ENCODE results near the gene TAS2R31. TPM values are rescaled to one million over a fixed set of nuclear protein-coding genes. Genes with fewer than 3 reads are reported as not detected.
"Not testable (repeated sequence)": the region's sequence is repeated elsewhere in the genome, so short reads cannot be mapped to it uniquely, and the experiment has no call there.

Gene TAS2R31
- total and polyA plus RNA-seq, 2 donors (not counting 1 experiment from before 2014, with no cell fraction given): 0.73 to 3.6 TPM

GRCh38 chr12:11059041-11059440, 27.8 kb upstream of the TAS2R31 start:
- Histone ChIP-seq H3K4me2 (ENCODE audit: extremely low read depth, insufficient read depth, low read length) (no peak overlapping the region), H3K79me2 (ENCODE audit: control insufficient read depth, insufficient read depth, low read length) (no peaks in the 10 kb centered on the region), H3K9me3 (ENCODE audit: control insufficient read depth, insufficient read depth, low read depth, low read length) (no peaks in the 10 kb centered on the region), H3K9ac (ENCODE audit: insufficient read depth, low read length) (no peak overlapping the region), H3K27me3 (ENCODE audit: control insufficient read depth, insufficient read depth, low read length) (no peaks in the 10 kb centered on the region), H3K4me3 (replicated peaks in 1 of 4; ENCODE audit: control extremely low read depth in 1 of 4, insufficient read depth in 1 of 4, low read depth in 3 of 4, low read length in 4 of 4) (no peak overlapping the region), H3K27ac (ENCODE audit: insufficient read depth, low read length) (no peak overlapping the region), H3K4me1 (ENCODE audit: control insufficient read depth, extremely low read depth, insufficient read depth, low read length) (no peaks in the 10 kb centered on the region), H3K36me3 (ENCODE audit: control insufficient read depth, insufficient read depth, low read length) (no peaks in the 10 kb centered on the region), H4K20me1 (ENCODE audit: control insufficient read depth, extremely low read depth, insufficient read depth, low read length) (no peaks in the 10 kb centered on the region), H2AFZ (ENCODE audit: low read length) (no peak overlapping the region)
- no peak for DNase-seq (ENCODE audit: low read depth in 2 of 2)
- TF ChIP-seq EZH2 (IDR thresholded peaks at IDR 0.05; ENCODE audit: low read length, missing control alignments): no peak
- TF ChIP-seq, protein P1, sequence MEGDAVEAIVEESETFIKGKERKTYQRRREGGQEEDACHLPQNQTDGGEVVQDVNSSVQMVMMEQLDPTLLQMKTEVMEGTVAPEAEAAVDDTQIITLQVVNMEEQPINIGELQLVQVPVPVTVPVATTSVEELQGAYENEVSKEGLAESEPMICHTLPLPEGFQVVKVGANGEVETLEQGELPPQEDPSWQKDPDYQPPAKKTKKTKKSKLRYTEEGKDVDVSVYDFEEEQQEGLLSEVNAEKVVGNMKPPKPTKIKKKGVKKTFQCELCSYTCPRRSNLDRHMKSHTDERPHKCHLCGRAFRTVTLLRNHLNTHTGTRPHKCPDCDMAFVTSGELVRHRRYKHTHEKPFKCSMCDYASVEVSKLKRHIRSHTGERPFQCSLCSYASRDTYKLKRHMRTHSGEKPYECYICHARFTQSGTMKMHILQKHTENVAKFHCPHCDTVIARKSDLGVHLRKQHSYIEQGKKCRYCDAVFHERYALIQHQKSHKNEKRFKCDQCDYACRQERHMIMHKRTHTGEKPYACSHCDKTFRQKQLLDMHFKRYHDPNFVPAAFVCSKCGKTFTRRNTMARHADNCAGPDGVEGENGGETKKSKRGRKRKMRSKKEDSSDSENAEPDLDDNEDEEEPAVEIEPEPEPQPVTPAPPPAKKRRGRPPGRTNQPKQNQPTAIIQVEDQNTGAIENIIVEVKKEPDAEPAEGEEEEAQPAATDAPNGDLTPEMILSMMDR (conservative IDR thresholded peaks at IDR 0.05 in 1 of 2, IDR thresholded peaks at IDR 0.05 in 1 of 2; ENCODE audit: low read depth in 1 of 2, low read length in 2 of 2): no peak

DNA sequence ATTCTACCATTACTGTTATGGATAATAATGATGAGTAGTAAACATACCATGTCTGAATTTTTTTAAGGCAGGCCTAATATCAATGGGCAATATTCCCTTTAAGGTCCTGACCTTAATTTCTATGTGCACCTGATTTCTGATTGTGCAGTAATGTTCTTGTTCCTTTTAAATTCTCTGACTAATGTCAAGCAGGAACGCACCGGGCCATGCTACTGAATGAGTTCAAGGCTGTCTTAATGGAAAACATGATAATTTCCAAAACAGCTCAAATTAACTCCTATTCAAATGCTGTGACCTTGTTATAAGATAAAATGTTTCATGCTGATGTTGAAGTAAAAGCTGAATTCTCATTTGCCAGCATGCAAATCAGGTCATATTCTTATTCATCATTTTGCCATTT, 24.1 kb upstream of the TAS2R31 start:
- no peaks in the 10 kb centered on the region for H3K79me2 ChIP-seq (ENCODE audit: control insufficient read depth, insufficient read depth, low read length)
- H3K4me3 ChIP-seq (replicated peaks in 1 of 4; ENCODE audit: control extremely low read depth in 1 of 4, insufficient read depth in 1 of 4, low read depth in 3 of 4, low read length in 4 of 4): no peak overlapping the region
- no peak overlapping the region for H2AFZ ChIP-seq (ENCODE audit: low read length)
- no peak for TF ChIP-seq EZH2 (IDR thresholded peaks at IDR 0.05; ENCODE audit: low read length, missing control alignments)
- TF ChIP-seq, protein P1 (conservative IDR thresholded peaks at IDR 0.05 in 1 of 2, IDR thresholded peaks at IDR 0.05 in 1 of 2; ENCODE audit: low read depth in 1 of 2, low read length in 2 of 2): no peak
- DNase-seq (ENCODE audit: low read depth in 2 of 2): no peak
- H3K27me3 ChIP-seq (ENCODE audit: control insufficient read depth, insufficient read depth, low read length): no peaks in the 10 kb centered on the region
- no peak overlapping the region for H3K9ac ChIP-seq (ENCODE audit: insufficient read depth, low read length)
- no peaks in the 10 kb centered on the region for H3K4me1 ChIP-seq (ENCODE audit: control insufficient read depth, extremely low read depth, insufficient read depth, low read length)
- H3K36me3 ChIP-seq (ENCODE audit: control insufficient read depth, insufficient read depth, low read length): no peaks in the 10 kb centered on the region
- no peaks in the 10 kb centered on the region for H3K9me3 ChIP-seq (ENCODE audit: control insufficient read depth, insufficient read depth, low read depth, low read length)
- no peak overlapping the region for H3K4me2 ChIP-seq (ENCODE audit: extremely low read depth, insufficient read depth, low read length)
- H4K20me1 ChIP-seq (ENCODE audit: control insufficient read depth, extremely low read depth, insufficient read depth, low read length): no peaks in the 10 kb centered on the region
- H3K27ac ChIP-seq (ENCODE audit: insufficient read depth, low read length): no peak overlapping the region

- not testable (repeated sequence) for H3K4me1 ChIP-seq (ENCODE audit: control insufficient read depth, extremely low read depth, insufficient read depth, low read length); H3K9me3 ChIP-seq (ENCODE audit: control insufficient read depth, insufficient read depth, low read depth, low read length); H4K20me1 ChIP-seq (ENCODE audit: control insufficient read depth, extremely low read depth, insufficient read depth, low read length); H3K9ac ChIP-seq (ENCODE audit: insufficient read depth, low read length); H3K4me3 ChIP-seq (replicated peaks in 1 of 4; ENCODE audit: control extremely low read depth in 1 of 4, insufficient read depth in 1 of 4, low read depth in 3 of 4, low read length in 4 of 4); H3K4me2 ChIP-seq (ENCODE audit: extremely low read depth, insufficient read depth, low read length); H3K79me2 ChIP-seq (ENCODE audit: control insufficient read depth, insufficient read depth, low read length); H3K27ac ChIP-seq (ENCODE audit: insufficient read depth, low read length); H3K27me3 ChIP-seq (ENCODE audit: control insufficient read depth, insufficient read depth, low read length); DNase-seq (ENCODE audit: low read depth in 2 of 2); H3K36me3 ChIP-seq (ENCODE audit: control insufficient read depth, insufficient read depth, low read length); H2AFZ ChIP-seq (ENCODE audit: low read length)
Measured at GRCh38 chr12:11049806-11050531, 18.8 kb upstream of the TAS2R31 start.

DNA sequence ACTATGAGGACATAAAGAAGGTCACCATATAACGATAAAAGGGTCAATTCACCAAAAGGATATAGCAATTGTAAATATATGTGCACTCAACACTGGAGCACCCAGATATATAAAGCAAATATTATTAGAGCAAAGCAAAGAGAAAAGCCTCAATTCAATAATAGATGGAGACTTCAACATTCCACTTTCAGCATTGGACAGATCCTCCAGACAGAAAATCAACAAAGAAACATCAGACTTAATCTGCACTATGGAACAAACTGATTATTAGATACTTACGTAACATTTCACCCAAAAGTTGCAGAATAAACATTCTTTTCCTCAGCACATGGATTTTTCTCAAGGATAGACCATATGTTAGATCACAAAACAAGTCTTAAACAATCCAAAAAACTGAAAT, 10.2 kb upstream of the TAS2R31 start:
- not testable (repeated sequence) for H3K27ac ChIP-seq (ENCODE audit: insufficient read depth, low read length); H3K9me3 ChIP-seq (ENCODE audit: control insufficient read depth, insufficient read depth, low read depth, low read length); H4K20me1 ChIP-seq (ENCODE audit: control insufficient read depth, extremely low read depth, insufficient read depth, low read length); H3K9ac ChIP-seq (ENCODE audit: insufficient read depth, low read length); H3K79me2 ChIP-seq (ENCODE audit: control insufficient read depth, insufficient read depth, low read length); H3K27me3 ChIP-seq (ENCODE audit: control insufficient read depth, insufficient read depth, low read length); H2AFZ ChIP-seq (ENCODE audit: low read length); H3K4me2 ChIP-seq (ENCODE audit: extremely low read depth, insufficient read depth, low read length); H3K36me3 ChIP-seq (ENCODE audit: control insufficient read depth, insufficient read depth, low read length); H3K4me1 ChIP-seq (ENCODE audit: control insufficient read depth, extremely low read depth, insufficient read depth, low read length); H3K4me3 ChIP-seq (replicated peaks in 1 of 4; ENCODE audit: control extremely low read depth in 1 of 4, insufficient read depth in 1 of 4, low read depth in 3 of 4, low read length in 4 of 4)
- peak in 1 of 2 donors; percentile 3 for DNase-seq (ENCODE audit: low read depth in 2 of 2)
